OCI-LY1 (cell line): ENCODE measurements around the gene TCHH.

Experiments
- H2AFZ ChIP-seq: fragments of 200-600 bp; sonication (generic), shearing (Covaris generic); 2 replicates; pipeline ENCODE4 v1.6.0; 2014; ENCODE audit warnings: antibody characterized with exemption, mild to moderate bottlenecking, low read length
- H3F3A ChIP-seq: fragments of 200-600 bp; sonication (generic), shearing (Covaris generic); 2 replicates; pipeline ENCODE4 v1.6.0; 2014; ENCODE audit warnings: mild to moderate bottlenecking, antibody characterized with exemption, low read length, moderate library complexity; ENCODE audit not compliant: insufficient read depth
- H3K27ac ChIP-seq: fragments of 200-600 bp; sonication (generic); 2 replicates; pipeline ENCODE4 v1.5.1; 2014; ENCODE audit warnings: low read length, mixed run types, mild to moderate bottlenecking, low read depth; ENCODE audit not compliant: poor library complexity, severe bottlenecking
- H3K27me3 ChIP-seq: fragments of 200-600 bp; sonication (generic); 2 replicates; pipeline ENCODE4 v1.6.0; 2014; ENCODE audit warnings: antibody characterized with exemption, mild to moderate bottlenecking, low read length, moderate library complexity; ENCODE audit not compliant: insufficient read depth
- H3K36me3 ChIP-seq: fragments of 200-600 bp; sonication (generic); 2 replicates; pipeline ENCODE4 v1.6.1; 2014; ENCODE audit warnings: mild to moderate bottlenecking, antibody characterized with exemption, low read length, moderate library complexity, mixed read lengths; ENCODE audit not compliant: insufficient read depth
- H3K4me1 ChIP-seq: fragments of 200-600 bp; sonication (generic); 2 replicates; pipeline ENCODE4 v1.5.1; 2014; ENCODE audit warnings: mild to moderate bottlenecking, low read length, moderate library complexity; ENCODE audit not compliant: insufficient read depth, severe bottlenecking
- H3K4me2 ChIP-seq: fragments of 200-600 bp; sonication (generic), shearing (Covaris generic); 2 replicates; pipeline ENCODE4 v1.6.1; 2014; ENCODE audit warnings: low read length
- H3K4me3 ChIP-seq: fragments of 200-600 bp; sonication (generic); 2 replicates; pipeline ENCODE4 v1.5.1; 2014; ENCODE audit warnings: low read length, low read depth, mild to moderate bottlenecking, mixed read lengths; ENCODE audit not compliant: poor library complexity, severe bottlenecking
- H3K79me2 ChIP-seq: fragments of 200-600 bp; shearing (Covaris generic); 2 replicates; pipeline ENCODE4 v1.6.1; 2016; ENCODE audit warnings: mixed run types, low read length, mixed read lengths; ENCODE audit not compliant: insufficient read depth
- H3K9ac ChIP-seq: fragments of 200-600 bp; sonication (generic), shearing (Covaris generic); 2 replicates; pipeline ENCODE4 v1.6.1; 2014; ENCODE audit warnings: mild to moderate bottlenecking, low read length, mixed read lengths
- H3K9me2 ChIP-seq: fragments of 200-600 bp; sonication (generic), shearing (Covaris generic); 2 replicates; pipeline ENCODE4 v1.6.1; 2014; ENCODE audit warnings: low read depth, mild to moderate bottlenecking, low read length, mixed read lengths
- H3K9me3 ChIP-seq: fragments of 200-600 bp; shearing (Covaris generic); 2 replicates; pipeline ENCODE4 v1.6.1; 2014; ENCODE audit warnings: low read length, mixed read lengths
- H4K20me1 ChIP-seq: fragments of 200-600 bp; sonication (generic), shearing (Covaris generic); 2 replicates; pipeline ENCODE4 v1.6.0; 2016; ENCODE audit warnings: mild to moderate bottlenecking, low read length; ENCODE audit not compliant: insufficient read depth
- CTCF ChIP-seq: fragments of 200-600 bp; sonication (generic), shearing (Covaris generic); IDR thresholded peaks from 2 replicates; pipeline ENCODE4 v1.5.1; 2017; ENCODE audit warnings: mild to moderate bottlenecking, antibody characterized with exemption, low read length, moderate library complexity, mixed read lengths
- EZH2 ChIP-seq: fragments of 200-600 bp; sonication (generic), shearing (Covaris generic); IDR thresholded peaks from 2 replicates; pipeline ENCODE4 v1.8.0; 2017; ENCODE audit warnings: borderline replicate concordance, mixed run types, mild to moderate bottlenecking, antibody characterized with exemption, low read length, moderate library complexity, mixed read lengths

The TCHH gene

GRCh38 chr1:152141971-152142584 is 26.8 kb upstream of the TCHH start:
- TF ChIP-seq CTCF: peak; percentile 69
- TF ChIP-seq EZH2: no peak
- H3F3A ChIP-seq: no peaks in the 10 kb centered on the region
- no peak overlapping the region for H3K27ac ChIP-seq
- no peak overlapping the region for H3K4me3 ChIP-seq
- no peaks in the 10 kb centered on the region for H3K36me3 ChIP-seq
- no peaks in the 10 kb centered on the region for H3K9me2 ChIP-seq
- no peaks in the 10 kb centered on the region for H3K9me3 ChIP-seq
- no peak overlapping the region for H3K4me2 ChIP-seq
- H4K20me1 ChIP-seq: no peaks in the 10 kb centered on the region
- H3K9ac ChIP-seq: no peak overlapping the region
- no peak overlapping the region for H2AFZ ChIP-seq
- H3K4me1 ChIP-seq: no peaks in the 10 kb centered on the region
- H3K79me2 ChIP-seq: no peaks in the 10 kb centered on the region
- H3K27me3 ChIP-seq: no peaks in the 10 kb centered on the region

GRCh38 chr1:152137215-152137614 is 22.0 kb upstream of the TCHH start:
- Histone ChIP-seq H3K27ac (no peak overlapping the region), H3K9me2 (no peaks in the 10 kb centered on the region), H3K4me3 (no peak overlapping the region), H4K20me1 (no peaks in the 10 kb centered on the region), H3K36me3 (no peaks in the 10 kb centered on the region), H3K9me3 (no peaks in the 10 kb centered on the region), H3F3A (no peaks in the 10 kb centered on the region), H2AFZ (no peak overlapping the region), H3K9ac (no peak overlapping the region), H3K4me2 (no peak overlapping the region), H3K4me1 (no peaks in the 10 kb centered on the region), H3K27me3 (no peaks in the 10 kb centered on the region), H3K79me2 (no peaks in the 10 kb centered on the region)
- TF ChIP-seq CTCF: no peak
- TF ChIP-seq EZH2: no peak

- no peaks in the 10 kb centered on the region for H3K4me1 ChIP-seq
- TF ChIP-seq EZH2: no peak
- no peak for TF ChIP-seq CTCF
- H3K9ac ChIP-seq: no peak overlapping the region
- no peaks in the 10 kb centered on the region for H3K36me3 ChIP-seq
- H3F3A ChIP-seq: no peaks in the 10 kb centered on the region
- no peaks in the 10 kb centered on the region for H3K9me3 ChIP-seq
- H4K20me1 ChIP-seq: no peaks in the 10 kb centered on the region
- H3K79me2 ChIP-seq: no peaks in the 10 kb centered on the region
- no peak overlapping the region for H3K4me2 ChIP-seq
- H3K4me3 ChIP-seq: no peak overlapping the region
- H3K27me3 ChIP-seq: no peaks in the 10 kb centered on the region
- no peak overlapping the region for H3K27ac ChIP-seq
- no peaks in the 10 kb centered on the region for H3K9me2 ChIP-seq
- H2AFZ ChIP-seq: no peak overlapping the region
Measured at GRCh38 chr1:152130186-152130585, 14.9 kb upstream of the TCHH start.
